CD4-positive, CD25-positive, alpha-beta regulatory T cell (primary cell): ENCODE data around the gene FAM222B. TPM values are rescaled to one million over a fixed set of nuclear protein-coding genes. Genes with fewer than 3 reads are reported as not detected.
A peak's percentile ranks its signal among the peaks of the same experiment; 100 is the strongest.
"Not testable (repeated sequence)": the region's sequence is repeated elsewhere in the genome, so short reads cannot be mapped to it uniquely, and the experiment has no call there.

Experiments used
- ATAC-seq, 2 donors: fragments of 150-1000 bp; cut with Tn5 transposase; one replicate each; pipeline ENCODE4 v1.10.0; 2021; ENCODE audit warnings: low read depth in 2 of 2, moderate number of reproducible peaks in 2 of 2, moderate library complexity in 1 of 2
- DNase-seq, 3 donors: peaks; one replicate each; pipeline versions ENCODE4 v3.0.0 to v3.0.0-alpha.2; 2012 to 2022; ENCODE audit warnings: mixed read lengths in 1 of 3
- H3K27ac ChIP-seq: one replicate; pipeline ENCODE4 v1.7.0; 2013; ENCODE audit warnings: mild to moderate bottlenecking, low read length; ENCODE audit not compliant: insufficient read depth, poor library complexity, severe bottlenecking
- H3K27me3 ChIP-seq: one replicate; pipeline ENCODE4 v1.7.0; 2013; ENCODE audit warnings: low read length; ENCODE audit not compliant: control insufficient read depth, insufficient read depth
- H3K36me3 ChIP-seq: one replicate; pipeline ENCODE4 v1.7.0; 2013; ENCODE audit warnings: mild to moderate bottlenecking, low read length, moderate library complexity; ENCODE audit not compliant: control insufficient read depth, insufficient read depth
- H3K4me1 ChIP-seq: 2 replicates; pipeline ENCODE4 v1.7.0; 2013; ENCODE audit warnings: mild to moderate bottlenecking, low read length; ENCODE audit not compliant: insufficient read depth, control insufficient read depth, poor library complexity, severe bottlenecking
- H3K4me3 ChIP-seq: one replicate; pipeline ENCODE4 v1.7.0; 2013; ENCODE audit warnings: low read depth, mild to moderate bottlenecking, low read length, moderate library complexity
- H3K9me3 ChIP-seq, 2 experiments: 1 replicate in 1 of 2; 2 replicates in 1 of 2; pipeline ENCODE4 v1.7.0; 2013; ENCODE audit warnings: low read length in 2 of 2, mild to moderate bottlenecking in 1 of 2, moderate library complexity in 1 of 2; ENCODE audit not compliant: control insufficient read depth in 2 of 2
- H3K27ac Mint-ChIP-seq, 3 donors: one replicate each; pipeline ENCODE4 v1.8.0; 2020 to 2022; ENCODE audit warnings: mild to moderate bottlenecking in 3 of 3, mixed read lengths in 3 of 3, moderate library complexity in 2 of 3
- H3K27me3 Mint-ChIP-seq: one replicate; pipeline ENCODE4 v1.8.0; 2022; ENCODE audit warnings: mild to moderate bottlenecking, mixed read lengths
- H3K36me3 Mint-ChIP-seq: one replicate; pipeline ENCODE4 v1.8.0; 2020; ENCODE audit warnings: mixed read lengths
- H3K4me1 Mint-ChIP-seq, 4 donors: one replicate each; pipeline ENCODE4 v1.8.0; 2020 to 2022; ENCODE audit warnings: mixed read lengths in 4 of 4, mild to moderate bottlenecking in 1 of 4
- H3K4me3 Mint-ChIP-seq, 4 donors: one replicate each; pipeline ENCODE4 v1.8.0; 2020 to 2022; ENCODE audit warnings: mild to moderate bottlenecking in 4 of 4, mixed read lengths in 4 of 4, moderate library complexity in 3 of 4
- H3K9me3 Mint-ChIP-seq, 7 donors: one replicate each; pipeline ENCODE4 v1.8.0; 2020 to 2022; ENCODE audit warnings: mixed read lengths in 7 of 7, mild to moderate bottlenecking in 3 of 7, moderate library complexity in 2 of 7
- polyA plus RNA-seq, 4 donors: library from polyadenylated mRNA; unstranded; fragments of 300-500 nt; fragmentation: Illumina TruSeq; gene quantifications; one replicate each; pipeline ENCODE4 v1.2.3, GENCODE V29; 2021
- total RNA-seq: library from RNA; stranded (reverse); gene quantifications from one replicate; pipeline ENCODE4 v1.2.3, GENCODE V29; 2022

Gene FAM222B
- total and polyA plus RNA-seq, 5 donors from 2014 or later = 4.4 to 23.4 (median 12.4) TPM

DNA sequence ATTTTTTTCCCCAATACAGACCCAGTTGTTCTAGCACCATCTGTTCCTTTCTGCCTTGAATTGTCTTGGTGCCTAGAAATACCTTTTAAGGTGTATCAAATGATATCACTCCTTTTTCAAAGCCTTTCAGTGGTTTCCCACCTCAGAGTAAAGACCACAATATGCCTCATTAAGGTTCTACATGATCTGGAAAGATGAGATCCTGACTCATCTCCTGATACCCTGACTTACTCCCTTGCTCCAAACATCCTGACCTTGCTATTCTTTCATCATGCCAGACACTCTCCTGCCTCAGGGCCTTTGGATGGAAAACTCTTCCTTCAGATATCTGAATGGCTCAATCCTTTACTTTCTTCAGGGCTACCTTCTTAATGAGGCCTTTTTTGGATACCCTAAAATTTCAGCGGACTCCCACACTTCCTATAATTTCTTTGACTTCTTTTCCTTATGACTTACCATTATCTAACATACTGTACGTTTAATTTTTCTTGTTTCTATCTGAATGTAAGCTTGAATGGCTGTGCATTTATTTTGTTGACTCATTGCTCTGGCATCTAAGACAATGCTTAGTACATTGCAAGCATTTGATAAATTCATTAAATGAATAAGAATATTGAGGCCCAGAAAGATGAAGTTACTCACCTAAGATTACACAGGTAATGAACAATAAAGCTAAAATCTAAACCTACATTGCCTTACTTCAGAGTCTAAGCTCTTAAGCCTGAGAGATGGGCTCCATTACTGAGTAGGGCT, 35.7 kb upstream of the FAM222B start:
- Mint-ChIP-seq H3K4me3 (no peak overlapping the region), H3K27me3 (no peaks in the 10 kb centered on the region), H3K27ac (peak overlapping the region in 1 of 3 donors; percentile 50), H3K4me1 (peaks cover 0 to 11% (median 3%) of the 10 kb centered on the region in 4 donors), H3K9me3 (no peaks in the 10 kb centered on the region), H3K36me3 (peaks cover 29% of the 10 kb centered on the region)
- Histone ChIP-seq H3K27ac (no peak overlapping the region), H3K4me1 (no peaks in the 10 kb centered on the region), H3K9me3 (no peaks in the 10 kb centered on the region), H3K36me3 (peaks cover 42% of the 10 kb centered on the region), H3K4me3 (no peak overlapping the region), H3K27me3 (no peaks in the 10 kb centered on the region)
- no peak for ATAC-seq
- no peak for DNase-seq

DNA sequence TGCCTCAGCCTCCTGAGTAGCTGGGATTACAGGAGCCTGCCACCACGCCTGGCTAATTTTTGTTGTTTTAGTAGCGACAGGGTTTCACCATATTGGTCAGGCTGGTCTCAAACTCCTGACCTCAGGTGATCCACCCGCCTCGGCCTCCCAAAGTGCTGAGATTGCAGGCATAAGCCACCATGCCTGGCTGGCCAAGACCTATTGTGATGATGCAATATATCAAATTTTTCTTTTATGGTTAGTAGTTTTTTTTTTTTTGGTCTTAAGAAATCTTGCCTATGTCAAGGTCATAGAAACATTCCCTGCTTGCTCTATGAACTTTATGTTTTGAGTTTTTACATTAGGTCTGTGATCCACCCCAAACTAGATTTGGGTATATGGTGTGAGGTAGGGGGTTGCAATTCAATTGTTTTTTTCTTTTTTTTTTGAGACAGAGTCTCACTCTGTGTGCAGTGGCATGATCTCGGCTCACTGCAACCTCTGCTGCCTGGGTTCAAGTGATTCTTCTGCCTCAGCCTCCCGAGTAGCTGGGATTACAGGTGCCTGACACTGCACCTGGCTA, 34.6 kb upstream of the FAM222B start:
- H3K27ac ChIP-seq, DNase-seq, ATAC-seq, H3K27me3 ChIP-seq, H3K4me3 ChIP-seq, H3K9me3 Mint-ChIP-seq, H3K27me3 Mint-ChIP-seq, H3K4me1 ChIP-seq, H3K4me3 Mint-ChIP-seq, H3K9me3 ChIP-seq: not testable (repeated sequence)
- H3K36me3 ChIP-seq = peaks cover 33% of the 10 kb centered on the region
- H3K36me3 Mint-ChIP-seq = peaks cover 24% of the 10 kb centered on the region
- H3K27ac Mint-ChIP-seq = peak overlapping the region in 2 of 3 donors; percentile 54 to 69
- H3K4me1 Mint-ChIP-seq = peaks cover 0 to 13% (median 5%) of the 10 kb centered on the region in 4 donors

DNA sequence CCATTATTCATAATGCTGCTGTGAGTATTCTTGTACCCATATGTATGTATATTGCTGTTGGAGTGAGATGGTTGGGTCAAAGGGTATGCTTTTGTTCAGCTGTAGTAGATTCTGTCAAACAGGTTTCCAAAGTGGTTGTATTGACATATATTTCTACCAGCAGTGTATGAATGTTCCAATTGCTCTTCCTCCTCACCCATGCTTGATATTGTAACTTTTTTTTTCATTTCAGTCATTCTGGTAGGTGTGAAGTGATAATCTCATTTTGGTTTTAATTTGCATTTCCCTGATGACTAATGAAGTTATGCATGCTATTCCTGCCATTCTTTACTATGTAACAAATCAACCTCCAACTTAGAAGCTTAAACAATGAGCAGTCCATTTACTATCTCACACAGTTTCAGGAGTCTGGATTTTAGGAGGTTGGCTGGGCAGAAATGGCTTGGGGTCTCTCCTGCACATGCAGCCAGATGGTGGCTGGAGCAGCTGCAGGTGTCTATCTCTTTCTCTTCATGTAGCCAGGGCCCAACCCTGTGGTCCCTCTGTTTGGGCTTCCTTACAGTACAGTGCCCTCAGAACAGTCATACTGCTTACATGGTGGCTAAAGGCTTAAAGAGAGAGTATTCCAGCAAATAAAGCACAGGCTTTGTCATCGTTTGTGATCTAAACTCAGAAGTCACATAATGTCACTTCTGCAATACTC, 33.4 kb upstream of the FAM222B start:
- Mint-ChIP-seq H3K4me3 (no peak overlapping the region), H3K27ac (peak overlapping the region in 1 of 3 donors; percentile 54)
- DNase-seq = no peak

DNA sequence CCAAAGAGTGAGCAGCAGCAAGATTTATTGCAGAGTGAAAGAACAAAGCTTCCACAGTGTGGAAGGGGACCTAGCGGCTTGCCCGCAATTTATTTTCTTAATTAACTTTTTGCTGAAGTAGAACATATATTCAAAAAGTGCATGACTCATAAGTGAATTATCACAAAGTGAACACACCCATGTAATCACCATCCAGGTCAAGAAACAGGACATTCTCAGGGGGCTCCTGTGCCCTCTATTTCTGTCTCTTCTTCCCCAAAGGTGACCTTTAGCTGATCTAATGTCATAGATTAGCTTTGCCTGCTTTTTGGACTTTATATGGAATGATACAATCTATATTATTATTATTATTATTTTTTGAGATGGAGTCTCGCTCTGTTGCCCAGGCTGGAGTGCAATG, 32.2 kb upstream of the FAM222B start:
- Mint-ChIP-seq H3K4me3 (peak overlapping the region in 1 of 4 donors; percentile 78), H3K27me3 (no peaks in the 10 kb centered on the region), H3K9me3 (no peaks in the 10 kb centered on the region), H3K4me1 (peaks cover 5 to 25% (median 9%) of the 10 kb centered on the region in 4 donors), H3K36me3 (peaks cover 8% of the 10 kb centered on the region), H3K27ac (no peak overlapping the region)
- Histone ChIP-seq H3K36me3 (peaks cover 9% of the 10 kb centered on the region), H3K9me3 (no peaks in the 10 kb centered on the region), H3K4me1 (peaks cover 11% of the 10 kb centered on the region), H3K4me3 (no peak overlapping the region), H3K27me3 (no peaks in the 10 kb centered on the region), H3K27ac (no peak overlapping the region)
- ATAC-seq (no peak), DNase-seq (no peak)

More for the DNA sequence above, 33.4 kb upstream of the FAM222B start:
- Mint-ChIP-seq H3K9me3 (no peaks in the 10 kb centered on the region), H3K4me1 (peaks cover 3 to 25% (median 9%) of the 10 kb centered on the region in 4 donors), H3K27me3 (no peaks in the 10 kb centered on the region), H3K36me3 (peaks cover 16% of the 10 kb centered on the region)
- Histone ChIP-seq H3K36me3 (peaks cover 21% of the 10 kb centered on the region), H3K27me3 (no peaks in the 10 kb centered on the region), H3K9me3 (no peaks in the 10 kb centered on the region), H3K27ac (no peak overlapping the region), H3K4me1 (peaks cover 8% of the 10 kb centered on the region), H3K4me3 (no peak overlapping the region)
- ATAC-seq = no peak

DNA sequence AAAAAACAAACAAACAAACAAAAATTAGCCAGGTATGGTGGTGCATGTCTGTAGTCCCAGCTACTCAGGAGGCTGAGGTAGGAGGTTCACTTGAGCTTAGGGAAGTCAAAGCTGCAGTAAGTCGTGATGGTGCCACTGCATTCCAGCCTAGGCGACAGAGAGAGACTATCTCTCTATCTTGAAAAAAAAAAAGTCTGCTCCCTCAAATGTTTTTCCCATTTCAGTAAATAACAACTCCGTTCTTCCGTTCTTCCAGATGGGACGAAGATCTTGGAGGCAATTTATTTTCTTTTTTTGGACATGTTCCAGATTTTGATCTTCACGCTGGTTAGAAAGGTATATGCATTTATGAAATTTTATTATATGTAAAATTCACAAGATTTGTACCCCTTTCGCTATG, 31.2 kb upstream of the FAM222B start:
- Mint-ChIP-seq H3K4me1 (peaks cover 5 to 25% (median 9%) of the 10 kb centered on the region in 4 donors), H3K4me3 (peak overlapping the region in 1 of 4 donors; percentile 53), H3K36me3 (peaks cover 8% of the 10 kb centered on the region), H3K27ac (peak overlapping the region in 1 of 3 donors; percentile 27), H3K27me3 (no peaks in the 10 kb centered on the region), H3K9me3 (no peaks in the 10 kb centered on the region)
- Histone ChIP-seq H3K9me3 (no peaks in the 10 kb centered on the region), H3K4me1 (peaks cover 11% of the 10 kb centered on the region), H3K27ac (no peak overlapping the region), H3K27me3 (no peaks in the 10 kb centered on the region), H3K4me3 (no peak overlapping the region), H3K36me3 (no peaks in the 10 kb centered on the region)
- DNase-seq (no peak), ATAC-seq (no peak)

DNA sequence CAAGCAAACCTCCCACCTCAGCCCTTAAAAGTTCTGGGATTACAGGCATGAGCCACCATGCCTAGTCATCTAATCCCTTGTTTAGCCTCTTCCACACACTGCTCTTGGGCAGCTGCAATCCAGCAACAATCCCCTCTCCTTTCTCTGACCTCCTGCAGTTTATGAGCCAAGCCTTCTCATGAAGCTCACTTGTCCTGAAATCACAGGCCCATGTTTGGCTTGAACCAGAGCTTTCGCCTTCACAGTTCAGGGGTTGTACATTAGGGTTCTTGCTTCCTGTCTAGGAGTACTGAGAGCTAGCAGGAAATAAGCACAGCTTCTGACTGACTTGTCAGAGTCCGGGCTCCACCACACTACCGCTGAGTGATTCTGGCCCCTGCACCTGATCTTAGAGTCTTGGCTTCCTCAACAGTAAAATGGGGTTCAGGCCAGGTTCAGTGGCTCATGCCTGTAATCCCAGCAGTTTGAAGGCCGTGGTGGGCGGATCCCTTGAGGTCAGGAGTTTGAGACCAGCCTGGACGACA, 28.5 kb upstream of the FAM222B start:
- Mint-ChIP-seq H3K4me1 (peaks cover 5 to 25% (median 7%) of the 10 kb centered on the region in 4 donors), H3K9me3 (no peaks in the 10 kb centered on the region), H3K27ac (peak overlapping the region; percentile 89 to 100 (median 96)), H3K36me3 (no peaks in the 10 kb centered on the region), H3K4me3 (peak overlapping the region in 3 of 4 donors; percentile 0 to 66 (median 64)), H3K27me3 (no peaks in the 10 kb centered on the region)
- ATAC-seq (peak; percentile 100), DNase-seq (peak in 2 of 3 donors; percentile 56 to 90)
- Histone ChIP-seq H3K27me3 (no peaks in the 10 kb centered on the region), H3K4me3 (no peak overlapping the region), H3K4me1 (peaks cover 11% of the 10 kb centered on the region), H3K36me3 (no peaks in the 10 kb centered on the region), H3K9me3 (no peaks in the 10 kb centered on the region), H3K27ac (peak overlapping the region; percentile 60)

DNA sequence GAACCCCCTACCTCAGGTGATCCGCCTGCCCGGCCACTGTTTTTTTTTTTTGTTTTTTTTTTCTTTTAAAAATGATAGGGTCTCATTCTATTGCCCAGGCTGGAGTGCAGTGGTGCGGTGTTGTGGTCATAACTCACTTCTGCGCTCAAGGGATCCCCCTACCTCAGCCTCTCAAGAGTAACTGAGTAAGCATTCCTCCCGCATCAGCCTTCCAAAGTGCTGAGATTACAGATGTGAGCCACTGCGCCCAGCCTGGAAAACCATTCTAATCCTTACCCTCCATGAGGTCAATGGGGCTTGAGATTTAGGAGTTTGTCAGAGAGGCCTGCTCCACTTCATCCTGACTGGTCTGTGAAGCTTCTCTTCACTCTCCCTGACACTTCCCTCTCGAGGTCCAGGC, 24.7 kb upstream of the FAM222B start:
- no peaks in the 10 kb centered on the region for H3K36me3 ChIP-seq
- H3K9me3 ChIP-seq = no peaks in the 10 kb centered on the region
- no peaks in the 10 kb centered on the region for H3K27me3 ChIP-seq
- H3K9me3 Mint-ChIP-seq = no peaks in the 10 kb centered on the region
- peaks cover 11% of the 10 kb centered on the region for H3K4me1 ChIP-seq
- no peak overlapping the region for H3K4me3 ChIP-seq
- H3K4me1 Mint-ChIP-seq = peaks cover 3 to 14% (median 6%) of the 10 kb centered on the region in 4 donors
- H3K36me3 Mint-ChIP-seq = no peaks in the 10 kb centered on the region
- DNase-seq (no peak), ATAC-seq (no peak)
- H3K27me3 Mint-ChIP-seq = no peaks in the 10 kb centered on the region
- H3K27ac ChIP-seq = no peak overlapping the region
- no peak overlapping the region for H3K27ac Mint-ChIP-seq
- no peak overlapping the region for H3K4me3 Mint-ChIP-seq
